NB4 (cell line): Measurements from ENCODE around the gene USP48.

ENCODE experiments used
- MYC ChIP-seq: IDR thresholded peaks from 2 replicates; pipeline ENCODE4 v1.6.1; 2011; ENCODE audit warnings: low read depth, low read length
- POLR2A ChIP-seq: IDR thresholded peaks from 2 replicates; pipeline ENCODE4 v1.6.1; 2011; ENCODE audit warnings: mild to moderate bottlenecking; ENCODE audit not compliant: insufficient read length; ENCODE audit errors: extremely low read depth
- TF ChIP-seq, protein P1 (sequence below): IDR thresholded peaks from one replicate; pipeline ENCODE4 v1.5.1; 2012; ENCODE audit warnings: low read depth, low read length
- TF ChIP-seq, protein P2 (sequence below): IDR thresholded peaks from 2 replicates; pipeline ENCODE4 v1.6.1; 2011; ENCODE audit warnings: low read depth, low read length

GRCh38 chr1:21666576-21667320 is 116.2 kb downstream of the USP48 start:
- TF ChIP-seq, protein P1, sequence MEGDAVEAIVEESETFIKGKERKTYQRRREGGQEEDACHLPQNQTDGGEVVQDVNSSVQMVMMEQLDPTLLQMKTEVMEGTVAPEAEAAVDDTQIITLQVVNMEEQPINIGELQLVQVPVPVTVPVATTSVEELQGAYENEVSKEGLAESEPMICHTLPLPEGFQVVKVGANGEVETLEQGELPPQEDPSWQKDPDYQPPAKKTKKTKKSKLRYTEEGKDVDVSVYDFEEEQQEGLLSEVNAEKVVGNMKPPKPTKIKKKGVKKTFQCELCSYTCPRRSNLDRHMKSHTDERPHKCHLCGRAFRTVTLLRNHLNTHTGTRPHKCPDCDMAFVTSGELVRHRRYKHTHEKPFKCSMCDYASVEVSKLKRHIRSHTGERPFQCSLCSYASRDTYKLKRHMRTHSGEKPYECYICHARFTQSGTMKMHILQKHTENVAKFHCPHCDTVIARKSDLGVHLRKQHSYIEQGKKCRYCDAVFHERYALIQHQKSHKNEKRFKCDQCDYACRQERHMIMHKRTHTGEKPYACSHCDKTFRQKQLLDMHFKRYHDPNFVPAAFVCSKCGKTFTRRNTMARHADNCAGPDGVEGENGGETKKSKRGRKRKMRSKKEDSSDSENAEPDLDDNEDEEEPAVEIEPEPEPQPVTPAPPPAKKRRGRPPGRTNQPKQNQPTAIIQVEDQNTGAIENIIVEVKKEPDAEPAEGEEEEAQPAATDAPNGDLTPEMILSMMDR = no peak
- TF ChIP-seq POLR2A = no peak
- TF ChIP-seq, protein P2, sequence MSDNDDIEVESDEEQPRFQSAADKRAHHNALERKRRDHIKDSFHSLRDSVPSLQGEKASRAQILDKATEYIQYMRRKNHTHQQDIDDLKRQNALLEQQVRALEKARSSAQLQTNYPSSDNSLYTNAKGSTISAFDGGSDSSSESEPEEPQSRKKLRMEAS = no peak
- no peak for TF ChIP-seq MYC
